Measurements from ENCODE around the gene SLC25A48.
A peak's percentile ranks its signal among the peaks of the same experiment; 100 is the strongest.

Gene SLC25A48

DNA sequence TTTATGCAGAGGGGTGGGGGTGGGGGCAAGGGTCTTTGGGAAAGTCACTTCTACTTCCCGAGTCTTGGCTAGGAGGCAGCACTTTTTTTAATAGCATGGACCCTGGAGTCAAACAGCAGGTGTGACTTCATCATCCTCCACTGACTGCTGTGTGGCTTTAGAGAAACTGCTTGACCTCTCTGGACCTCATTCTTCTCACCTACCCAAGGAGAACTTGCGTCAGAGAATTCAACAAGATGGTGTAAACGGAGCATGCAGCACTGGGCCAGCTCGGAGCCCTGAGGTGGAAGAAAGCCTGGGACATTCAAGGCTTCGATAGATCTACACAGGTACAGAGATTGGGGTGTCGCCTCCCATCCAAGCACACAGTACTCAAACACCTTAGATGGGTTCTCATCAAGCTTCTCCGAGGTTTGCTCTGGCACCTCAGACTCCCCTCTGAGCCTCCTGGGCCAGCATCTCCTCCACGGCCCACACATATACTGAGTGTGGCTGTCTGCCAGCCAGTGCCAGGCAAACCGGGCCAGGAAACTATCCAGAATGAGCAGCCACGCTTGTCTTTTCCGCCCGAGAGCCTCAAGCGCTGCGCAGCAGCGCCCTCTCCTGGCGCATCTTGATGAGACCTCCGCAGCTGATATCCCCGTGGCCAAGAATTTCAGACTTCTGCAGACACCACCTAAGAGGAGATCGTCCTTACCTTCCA is 4.6 kb upstream of the SLC25A48 start:
- H3K4me3 ChIP-seq (ENCODE audit: low read length): no peak overlapping the region
- TF ChIP-seq, protein P1, sequence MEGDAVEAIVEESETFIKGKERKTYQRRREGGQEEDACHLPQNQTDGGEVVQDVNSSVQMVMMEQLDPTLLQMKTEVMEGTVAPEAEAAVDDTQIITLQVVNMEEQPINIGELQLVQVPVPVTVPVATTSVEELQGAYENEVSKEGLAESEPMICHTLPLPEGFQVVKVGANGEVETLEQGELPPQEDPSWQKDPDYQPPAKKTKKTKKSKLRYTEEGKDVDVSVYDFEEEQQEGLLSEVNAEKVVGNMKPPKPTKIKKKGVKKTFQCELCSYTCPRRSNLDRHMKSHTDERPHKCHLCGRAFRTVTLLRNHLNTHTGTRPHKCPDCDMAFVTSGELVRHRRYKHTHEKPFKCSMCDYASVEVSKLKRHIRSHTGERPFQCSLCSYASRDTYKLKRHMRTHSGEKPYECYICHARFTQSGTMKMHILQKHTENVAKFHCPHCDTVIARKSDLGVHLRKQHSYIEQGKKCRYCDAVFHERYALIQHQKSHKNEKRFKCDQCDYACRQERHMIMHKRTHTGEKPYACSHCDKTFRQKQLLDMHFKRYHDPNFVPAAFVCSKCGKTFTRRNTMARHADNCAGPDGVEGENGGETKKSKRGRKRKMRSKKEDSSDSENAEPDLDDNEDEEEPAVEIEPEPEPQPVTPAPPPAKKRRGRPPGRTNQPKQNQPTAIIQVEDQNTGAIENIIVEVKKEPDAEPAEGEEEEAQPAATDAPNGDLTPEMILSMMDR (conservative IDR thresholded peaks at IDR 0.05; ENCODE audit: low read length): peak; percentile 80
- DNase-seq (ENCODE audit: low read depth): peak; percentile 39

GRCh38 chr5:135830384-135830700 is 4.1 kb upstream of the SLC25A48 start:
- TF ChIP-seq, protein P1 (conservative IDR thresholded peaks at IDR 0.05; ENCODE audit: low read length): no peak
- H3K4me3 ChIP-seq (ENCODE audit: low read length): no peak overlapping the region
- DNase-seq (ENCODE audit: low read depth): no peak

GRCh38 chr5:135830876-135831275 is 3.6 kb upstream of the SLC25A48 start:
- TF ChIP-seq, protein P1 (conservative IDR thresholded peaks at IDR 0.05; ENCODE audit: low read length): no peak
- no peak overlapping the region for H3K4me3 ChIP-seq (ENCODE audit: low read length)
- no peak for DNase-seq (ENCODE audit: low read depth)

DNA sequence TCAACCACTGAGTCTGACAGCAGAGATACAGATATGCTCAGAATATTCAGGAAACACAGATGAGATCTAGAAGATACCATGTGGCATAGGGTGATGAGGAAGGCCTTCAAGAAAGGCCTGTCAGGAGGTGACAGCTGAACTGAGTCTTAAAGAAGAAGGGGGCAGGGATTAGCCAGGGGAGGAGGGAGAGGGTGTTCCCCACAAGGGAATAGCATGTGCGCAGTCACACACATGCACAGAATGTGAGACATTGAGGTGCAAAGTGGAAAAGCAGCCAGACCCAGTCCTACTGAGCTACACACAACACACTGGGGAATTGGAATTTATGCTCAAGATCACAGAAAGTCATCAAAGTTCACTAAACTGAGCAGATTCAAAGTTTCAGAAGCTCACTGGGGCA is 3.0 kb upstream of the SLC25A48 start:
- no peak for DNase-seq (ENCODE audit: low read depth)
- TF ChIP-seq, protein P1 (conservative IDR thresholded peaks at IDR 0.05; ENCODE audit: low read length): no peak
- H3K4me3 ChIP-seq (ENCODE audit: low read length): no peak overlapping the region

- TF ChIP-seq, protein P1 (conservative IDR thresholded peaks at IDR 0.05; ENCODE audit: low read length): no peak
- no peak for DNase-seq (ENCODE audit: low read depth)
- no peak overlapping the region for H3K4me3 ChIP-seq (ENCODE audit: low read length)
Observed at GRCh38 chr5:135831851-135832555, 2.5 kb upstream of the SLC25A48 start.

GRCh38 chr5:135832941-135833920 is 1.2 kb upstream of the SLC25A48 start:
- TF ChIP-seq, protein P1 (conservative IDR thresholded peaks at IDR 0.05; ENCODE audit: low read length): no peak
- no peak overlapping the region for H3K4me3 ChIP-seq (ENCODE audit: low read length)
- DNase-seq (ENCODE audit: low read depth): no peak
